ENCODE results near the gene RBBP8NL. TPM values are rescaled to one million over a fixed set of nuclear protein-coding genes. Genes with fewer than 3 reads are reported as not detected.

RBBP8NL gene
- total RNA-seq, 1 experiment from 2014 or later: 6.2 TPM

- no peak for TF ChIP-seq CTCF (IDR thresholded peaks at IDR 0.05; ENCODE audit: unreplicated experiment)
- no TSS peak for BruUV-seq (replicated peaks)
- intact Hi-C loops (cut with micrococcal nuclease; ENCODE audit: unreplicated experiment): no loop called here
- no peaks in the 10 kb centered on the region for H3K36me3 Mint-ChIP-seq (ENCODE audit: insufficient read depth, unreplicated experiment)
- CTCF ChIA-PET: no interaction called here
- no peak overlapping the region for H3K27ac Mint-ChIP-seq (ENCODE audit: unreplicated experiment)
- peaks cover 100% of the 10 kb centered on the region for H3K27me3 Mint-ChIP-seq (ENCODE audit: unreplicated experiment)
- no peak overlapping the region for H3K4me3 Mint-ChIP-seq (ENCODE audit: low read depth, unreplicated experiment)
- no peak for DNase-seq
- no peaks in the 10 kb centered on the region for H3K9me3 Mint-ChIP-seq (ENCODE audit: low read depth, unreplicated experiment)
- no peaks in the 10 kb centered on the region for H3K4me1 Mint-ChIP-seq (ENCODE audit: low read depth, unreplicated experiment)
Observed at GRCh38 chr20:62439218-62439617, 11.9 kb upstream of the RBBP8NL start.

- CTCF ChIA-PET: no interaction called here
- Mint-ChIP-seq H3K36me3 (ENCODE audit: insufficient read depth, unreplicated experiment) (no peaks in the 10 kb centered on the region), H3K4me1 (ENCODE audit: low read depth, unreplicated experiment) (no peaks in the 10 kb centered on the region), H3K27me3 (ENCODE audit: unreplicated experiment) (peaks cover 100% of the 10 kb centered on the region), H3K9me3 (ENCODE audit: low read depth, unreplicated experiment) (no peaks in the 10 kb centered on the region), H3K4me3 (ENCODE audit: low read depth, unreplicated experiment) (no peak overlapping the region), H3K27ac (ENCODE audit: unreplicated experiment) (no peak overlapping the region)
- DNase-seq: no peak
- no TSS peak for BruUV-seq (replicated peaks)
- intact Hi-C loops (cut with micrococcal nuclease; ENCODE audit: unreplicated experiment): no loop called here
- TF ChIP-seq CTCF (IDR thresholded peaks at IDR 0.05; ENCODE audit: unreplicated experiment): no peak
Observed at GRCh38 chr20:62437927-62438326, 10.6 kb upstream of the RBBP8NL start.

DNA sequence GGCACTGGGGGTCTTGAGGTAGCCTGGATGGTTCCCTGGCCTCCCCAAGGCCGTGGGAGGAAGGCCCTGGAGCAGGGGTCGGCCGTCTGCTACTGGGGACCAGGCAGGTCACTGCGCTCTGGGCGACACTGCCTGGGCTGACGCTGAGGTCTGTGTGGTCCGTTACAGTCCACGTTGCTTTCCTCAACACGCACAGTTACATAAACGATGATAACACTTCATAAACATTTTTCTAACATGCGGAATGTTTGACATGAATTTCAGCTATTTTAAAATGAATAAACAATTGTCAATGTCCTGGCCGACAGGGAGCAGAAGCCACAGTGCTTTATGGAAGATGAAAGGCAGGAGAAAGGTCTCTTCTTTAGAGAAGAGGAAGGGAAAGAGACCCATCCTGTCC lies 10.2 kb upstream of the RBBP8NL start:
- DNase-seq: no peak
- H3K27ac Mint-ChIP-seq (ENCODE audit: unreplicated experiment): no peak overlapping the region
- H3K27me3 Mint-ChIP-seq (ENCODE audit: unreplicated experiment): peaks cover 100% of the 10 kb centered on the region
- no peak for TF ChIP-seq CTCF (IDR thresholded peaks at IDR 0.05; ENCODE audit: unreplicated experiment)
- CTCF ChIA-PET: no interaction called here
- intact Hi-C loops (cut with micrococcal nuclease; ENCODE audit: unreplicated experiment): no loop called here
- H3K4me1 Mint-ChIP-seq (ENCODE audit: low read depth, unreplicated experiment): no peaks in the 10 kb centered on the region
- H3K4me3 Mint-ChIP-seq (ENCODE audit: low read depth, unreplicated experiment): no peak overlapping the region
- no TSS peak for BruUV-seq (replicated peaks)
- no peaks in the 10 kb centered on the region for H3K9me3 Mint-ChIP-seq (ENCODE audit: low read depth, unreplicated experiment)
- H3K36me3 Mint-ChIP-seq (ENCODE audit: insufficient read depth, unreplicated experiment): no peaks in the 10 kb centered on the region

DNA sequence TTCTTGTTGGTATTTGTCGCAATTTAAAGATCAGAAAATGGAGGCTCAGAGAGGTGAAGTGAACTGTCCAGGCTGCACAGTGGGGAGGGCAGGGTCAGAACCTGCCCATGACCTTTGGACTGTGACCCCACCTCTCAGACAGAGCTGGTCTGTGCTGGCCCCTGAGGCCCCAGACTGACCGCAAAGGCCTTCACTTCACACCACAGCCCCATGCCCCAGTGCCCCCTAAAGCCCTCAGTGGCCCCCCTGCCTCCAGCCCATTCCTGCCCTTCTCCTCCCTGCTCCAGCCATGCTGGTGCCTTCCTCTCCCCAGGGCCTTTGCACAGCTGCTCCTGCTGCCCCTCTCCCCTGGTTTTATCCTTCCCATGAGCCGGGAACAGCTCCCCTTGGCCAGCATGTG lies 9.4 kb upstream of the RBBP8NL start:
- TF ChIP-seq CTCF (IDR thresholded peaks at IDR 0.05; ENCODE audit: unreplicated experiment): no peak
- Mint-ChIP-seq H3K27ac (ENCODE audit: unreplicated experiment) (no peak overlapping the region), H3K4me3 (ENCODE audit: low read depth, unreplicated experiment) (no peak overlapping the region), H3K27me3 (ENCODE audit: unreplicated experiment) (peaks cover 96% of the 10 kb centered on the region), H3K9me3 (ENCODE audit: low read depth, unreplicated experiment) (no peaks in the 10 kb centered on the region), H3K4me1 (ENCODE audit: low read depth, unreplicated experiment) (peaks cover 1% of the 10 kb centered on the region), H3K36me3 (ENCODE audit: insufficient read depth, unreplicated experiment) (no peaks in the 10 kb centered on the region)
- BruUV-seq (replicated peaks): no TSS peak
- CTCF ChIA-PET: interaction anchor here (0.7 kb wide), 1 partner anchor 50 kb away, joined by 3 read pairs; no protein-coding TSS in a partner anchor
- DNase-seq: no peak
- intact Hi-C loops (cut with micrococcal nuclease; ENCODE audit: unreplicated experiment): no loop called here

Data from Calu3 (cell line).